Pericardium fibroblast (primary cell): ENCODE measurements around the gene SNORC. TPM values are rescaled to one million over a fixed set of nuclear protein-coding genes. Genes with fewer than 3 reads are reported as not detected.

ENCODE experiments used
- total RNA-seq: library from RNA; depleted of rRNA; stranded (reverse); fragments of >200 nt; gene quantifications from 2 replicates; pipeline ENCODE4 v1.2.3, GENCODE V29; 2015

SNORC gene
- total RNA-seq: 0.12 and 0.17 TPM in 2 replicates

GRCh38 chr2:232870018-232870765 is at the start of gene SNORC:
Gene SNORC, plus strand, starts transcription at chr2:232870264. Its CDS starts 78 bp downstream, at chr2:232870342.

Other genes starting within 250 kb of the SNORC start
- 0.26 and 1.1 TPM in 2 replicates for gene EFHD1, start 236.7 kb upstream of the SNORC start, total RNA-seq
- 27.7 and 44.5 TPM in 2 replicates for gene GIGYF2, start 172.9 kb upstream of the SNORC start, total RNA-seq
- not detected in 2 replicates for gene KCNJ13, start 93.7 kb upstream of the SNORC start, total RNA-seq
- 1.3 TPM in 1 of 2 replicates, not detected in the other for gene NGEF, start 143.0 kb downstream of the SNORC start, total RNA-seq
- gene NEU2, start 162.4 kb downstream of the SNORC start, total RNA-seq: not detected in 2 replicates
- gene INPP5D, start 190.1 kb downstream of the SNORC start, total RNA-seq: 0.12 and 0.17 TPM in 2 replicates